Karpas-422 (cell line): ENCODE data around the gene SHC1. TPM values are rescaled to one million over a fixed set of nuclear protein-coding genes. Genes with fewer than 3 reads are reported as not detected.

Experiments used
- DNase-seq: peaks from one replicate; pipeline ENCODE4 v3.0.0-alpha.2; 2015
- H2AFZ ChIP-seq: fragments of 200-600 bp; sonication (generic); 2 replicates; pipeline ENCODE4 v1.6.1; 2014; ENCODE audit warnings: antibody characterized with exemption, low read length, mixed read lengths
- H3K27ac ChIP-seq: fragments of 200-600 bp; sonication (generic); 2 replicates; pipeline ENCODE4 v1.5.1; 2014; ENCODE audit warnings: mild to moderate bottlenecking, low read length, moderate library complexity
- H3K27me3 ChIP-seq: fragments of 200-600 bp; sonication (generic); 2 replicates; pipeline ENCODE4 v1.6.1; 2014; ENCODE audit warnings: low read length, mixed read lengths
- H3K36me3 ChIP-seq: fragments of 200-600 bp; sonication (generic); 2 replicates; pipeline ENCODE4 v1.6.1; 2014; ENCODE audit warnings: low read length, mixed read lengths; ENCODE audit not compliant: insufficient read depth
- H3K4me1 ChIP-seq: fragments of 200-600 bp; sonication (generic); 2 replicates; pipeline ENCODE4 v1.6.1; 2014; ENCODE audit warnings: mild to moderate bottlenecking, low read length, mixed read lengths
- H3K4me2 ChIP-seq: fragments of 200-600 bp; sonication (generic); 2 replicates; pipeline ENCODE4 v1.6.1; 2014; ENCODE audit warnings: low read length, low read depth, mild to moderate bottlenecking; ENCODE audit not compliant: poor library complexity, severe bottlenecking
- H3K4me3 ChIP-seq: fragments of 200-600 bp; sonication (generic); 2 replicates; pipeline ENCODE4 v1.5.1; 2014; ENCODE audit warnings: mild to moderate bottlenecking, antibody characterized with exemption, low read length, mixed read lengths
- H3K79me2 ChIP-seq: fragments of 200-600 bp; sonication (generic); 2 replicates; pipeline ENCODE4 v1.6.1; 2014; ENCODE audit warnings: mild to moderate bottlenecking, low read length, mixed read lengths
- H3K9ac ChIP-seq: fragments of 200-600 bp; sonication (generic); 2 replicates; pipeline ENCODE4 v1.6.0; 2014; ENCODE audit warnings: low read length
- H3K9me2 ChIP-seq: fragments of 200-600 bp; sonication (generic), shearing (Covaris generic); replicated peaks from 2 replicates; pipeline ENCODE4 v1.6.0; 2014; ENCODE audit warnings: mild to moderate bottlenecking, low read length, moderate library complexity; ENCODE audit not compliant: insufficient read depth
- H3K9me3 ChIP-seq: fragments of 300-700, 200-600 bp; sonication (generic); 2 replicates; pipeline ENCODE4 v1.6.1; 2014; ENCODE audit warnings: low read length, mixed read lengths
- H4K20me1 ChIP-seq: fragments of 200-600 bp; sonication (generic); 2 replicates; pipeline ENCODE4 v1.6.1; 2014; ENCODE audit warnings: mild to moderate bottlenecking, antibody characterized with exemption, low read length, low read depth; ENCODE audit not compliant: insufficient read depth
- total RNA-seq: library from RNA; depleted of rRNA; stranded (reverse); fragments of >200 nt; shearing (Covaris generic); gene quantifications from 2 replicates; pipeline ENCODE4 v1.2.3, GENCODE V29; 2014; ENCODE audit warnings: low replicate concordance

SHC1 gene
- total RNA-seq, 1 experiment from 2014 or later = 27.8 TPM

DNA sequence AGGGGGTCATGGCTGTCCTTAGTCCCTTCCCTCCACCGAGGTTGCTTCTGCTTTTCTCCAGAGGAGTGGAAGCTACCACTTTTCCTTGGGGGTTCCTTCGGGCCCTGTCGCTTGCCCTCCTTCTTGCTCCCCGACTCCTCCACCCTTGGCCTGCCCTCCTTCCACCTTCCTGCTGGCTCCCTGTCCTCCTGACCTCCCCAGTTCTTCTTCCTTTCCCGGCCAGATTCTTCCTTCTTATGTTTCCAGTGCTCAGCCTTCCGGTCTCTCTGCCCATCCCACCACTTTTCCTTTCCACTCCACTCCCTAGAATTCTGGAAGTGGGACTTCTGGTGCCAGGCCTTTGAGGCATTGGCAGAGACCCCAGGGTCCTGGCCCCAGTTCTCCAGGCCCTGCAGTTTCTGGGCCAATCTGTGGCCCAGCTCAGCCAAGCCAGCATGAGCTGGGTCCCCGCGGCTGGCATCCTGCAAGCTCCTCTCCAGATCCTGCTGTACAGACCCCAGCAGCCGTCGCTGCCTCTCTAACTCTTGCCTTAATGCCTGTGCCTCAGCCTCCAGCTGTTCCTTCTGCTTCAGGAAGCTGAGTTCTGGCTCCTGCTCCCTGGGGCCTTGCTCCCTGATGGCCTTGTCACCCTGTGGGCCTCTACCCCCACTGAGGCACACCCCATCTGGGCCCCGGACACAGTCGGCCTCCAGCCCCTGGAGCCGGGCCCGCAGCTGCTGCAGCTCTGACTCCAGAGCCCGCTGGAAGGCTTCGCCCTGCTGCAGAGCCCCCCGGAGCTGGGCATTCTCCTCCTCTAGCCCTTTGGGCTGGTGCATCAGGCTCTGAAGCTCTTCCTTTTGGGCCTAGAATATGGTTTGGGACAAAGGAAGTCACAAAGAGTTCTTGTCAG is 24.3 kb downstream of the SHC1 start:
- Histone ChIP-seq H3K9me2 (no peaks in the 10 kb centered on the region), H3K9me3 (no peaks in the 10 kb centered on the region), H3K27me3 (no peaks in the 10 kb centered on the region), H3K36me3 (0 out of 2 replicates have a peak, but pooled peaks cover 3% of the 10 kb centered on the region), H4K20me1 (no peaks in the 10 kb centered on the region), H3K4me3 (no peak overlapping the region), H3K79me2 (peaks cover 18% of the 10 kb centered on the region), H2AFZ (no peak overlapping the region), H3K27ac (peak overlapping the region; percentile 98; the same call in 1 of the 2 replicates), H3K9ac (peak overlapping the region; percentile 97), H3K4me1 (peaks cover 58% of the 10 kb centered on the region), H3K4me2 (no peak overlapping the region)
- DNase-seq = no peak

- Histone ChIP-seq H4K20me1 (no peaks in the 10 kb centered on the region), H3K9me3 (no peaks in the 10 kb centered on the region), H3K4me3 (peak overlapping the region; percentile 75), H3K27me3 (no peaks in the 10 kb centered on the region), H3K79me2 (peaks cover 21% of the 10 kb centered on the region), H2AFZ (no peak overlapping the region), H3K9me2 (no peaks in the 10 kb centered on the region), H3K9ac (peak overlapping the region; percentile 97), H3K4me1 (peaks cover 59% of the 10 kb centered on the region), H3K4me2 (peak overlapping the region; percentile 95), H3K27ac (peak overlapping the region; percentile 98), H3K36me3 (no peaks in the 10 kb centered on the region)
- no peak for DNase-seq
These were observed 25.2 kb downstream of the SHC1 start for GRCh38 chr1:154945160-154945961.

GRCh38 chr1:154944401-154945159 is 26.0 kb downstream of the SHC1 start:
- Histone ChIP-seq H3K79me2 (peaks cover 26% of the 10 kb centered on the region), H3K27me3 (no peaks in the 10 kb centered on the region), H3K9ac (peak overlapping the region; percentile 97), H3K36me3 (no peaks in the 10 kb centered on the region), H3K4me1 (peaks cover 66% of the 10 kb centered on the region), H2AFZ (no peak overlapping the region), H3K9me2 (no peaks in the 10 kb centered on the region), H3K27ac (peak overlapping the region; percentile 98), H4K20me1 (no peaks in the 10 kb centered on the region), H3K4me3 (peak overlapping the region; percentile 75), H3K9me3 (no peaks in the 10 kb centered on the region), H3K4me2 (peak overlapping the region; percentile 95)
- DNase-seq = peak; percentile 81

DNA sequence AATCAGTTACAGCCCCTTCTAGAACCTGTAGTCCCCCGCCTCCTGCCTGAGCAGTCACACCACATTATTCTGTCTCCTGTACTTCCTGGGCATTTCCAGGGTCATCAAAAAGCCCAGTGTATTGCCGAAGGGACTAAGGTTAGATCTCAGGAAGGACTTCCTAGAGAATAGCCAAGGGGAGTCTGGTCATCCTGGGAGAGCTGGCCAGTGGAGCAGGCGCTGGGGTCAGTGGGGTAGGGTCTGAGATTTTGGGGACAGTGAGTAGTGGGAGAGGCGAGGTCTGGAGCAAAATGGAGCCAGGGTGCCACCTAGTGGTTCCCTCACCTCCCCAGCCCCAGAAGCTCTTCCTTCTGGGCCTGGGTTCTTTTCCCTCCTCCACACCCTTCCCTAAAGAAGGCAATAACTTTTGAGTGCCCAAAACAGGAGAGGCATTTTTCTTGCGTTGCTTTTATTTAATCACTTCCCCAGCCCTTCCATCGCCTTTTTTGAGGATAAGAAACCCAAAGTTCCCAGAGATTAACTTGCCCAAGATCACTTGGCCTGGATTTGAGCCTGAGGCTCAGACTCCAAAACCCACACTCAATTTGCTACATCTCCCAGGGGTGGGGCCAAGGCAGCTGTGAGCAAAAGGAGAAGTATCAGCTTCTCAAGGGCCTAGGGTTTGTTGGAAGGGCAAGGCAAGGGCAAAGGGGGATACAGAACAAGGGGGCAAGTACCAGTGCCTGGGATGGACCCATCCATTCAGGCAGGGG is 26.7 kb downstream of the SHC1 start:
- Histone ChIP-seq H3K27me3 (no peaks in the 10 kb centered on the region), H3K4me3 (peak overlapping the region; percentile 75), H2AFZ (no peak overlapping the region), H3K9me3 (no peaks in the 10 kb centered on the region), H3K79me2 (peaks cover 26% of the 10 kb centered on the region), H3K4me1 (peaks cover 70% of the 10 kb centered on the region), H3K36me3 (no peaks in the 10 kb centered on the region), H3K27ac (peak overlapping the region; percentile 98), H3K9ac (peak overlapping the region; percentile 97), H3K9me2 (no peaks in the 10 kb centered on the region), H4K20me1 (no peaks in the 10 kb centered on the region), H3K4me2 (peak overlapping the region; percentile 95)
- peak; percentile 93 for DNase-seq

DNA sequence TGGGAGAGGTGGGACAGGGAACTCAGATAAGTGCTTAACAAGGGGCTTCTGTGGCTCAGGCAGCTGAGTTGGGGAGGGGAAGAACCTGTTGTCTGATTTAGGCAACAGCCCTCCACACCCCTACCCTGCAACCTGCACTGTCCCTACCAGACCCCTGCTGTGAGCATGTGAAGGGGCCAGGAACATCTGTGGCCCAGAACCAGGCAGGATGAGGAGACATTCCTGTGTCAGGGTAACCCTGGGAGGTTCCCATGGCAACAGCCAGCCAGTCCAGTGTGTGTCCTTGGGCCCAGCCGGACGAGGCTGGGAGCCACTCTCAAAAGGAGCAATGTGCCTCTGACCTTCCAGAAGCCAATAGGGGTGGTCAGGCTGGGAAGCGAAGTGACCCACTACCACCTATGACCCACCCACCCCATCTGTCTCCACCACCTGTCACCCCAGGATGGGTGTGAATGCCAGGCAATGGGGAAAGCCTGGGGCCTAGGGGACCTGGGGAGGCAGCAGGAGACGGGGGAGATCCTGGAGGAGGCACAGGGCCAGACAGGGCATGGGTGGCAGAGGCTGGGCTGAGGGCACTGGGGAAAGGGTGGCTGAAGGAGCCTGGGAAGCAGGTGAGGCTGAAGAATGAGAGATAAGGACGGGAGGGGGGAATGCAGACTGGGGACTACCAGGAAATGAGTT is 29.1 kb downstream of the SHC1 start:
- no peaks in the 10 kb centered on the region for H3K36me3 ChIP-seq
- H3K9ac ChIP-seq = peak overlapping the region; percentile 97
- H3K27me3 ChIP-seq = no peaks in the 10 kb centered on the region
- peak overlapping the region; percentile 95 for H3K4me2 ChIP-seq
- DNase-seq = peak; percentile 62
- H3K9me2 ChIP-seq = no peaks in the 10 kb centered on the region
- H3K79me2 ChIP-seq = peaks cover 26% of the 10 kb centered on the region
- H2AFZ ChIP-seq = no peak overlapping the region
- H3K4me3 ChIP-seq = peak overlapping the region; percentile 75
- H4K20me1 ChIP-seq = no peaks in the 10 kb centered on the region
- H3K4me1 ChIP-seq = peaks cover 86% of the 10 kb centered on the region
- no peaks in the 10 kb centered on the region for H3K9me3 ChIP-seq
- peak overlapping the region; percentile 98 for H3K27ac ChIP-seq

DNA sequence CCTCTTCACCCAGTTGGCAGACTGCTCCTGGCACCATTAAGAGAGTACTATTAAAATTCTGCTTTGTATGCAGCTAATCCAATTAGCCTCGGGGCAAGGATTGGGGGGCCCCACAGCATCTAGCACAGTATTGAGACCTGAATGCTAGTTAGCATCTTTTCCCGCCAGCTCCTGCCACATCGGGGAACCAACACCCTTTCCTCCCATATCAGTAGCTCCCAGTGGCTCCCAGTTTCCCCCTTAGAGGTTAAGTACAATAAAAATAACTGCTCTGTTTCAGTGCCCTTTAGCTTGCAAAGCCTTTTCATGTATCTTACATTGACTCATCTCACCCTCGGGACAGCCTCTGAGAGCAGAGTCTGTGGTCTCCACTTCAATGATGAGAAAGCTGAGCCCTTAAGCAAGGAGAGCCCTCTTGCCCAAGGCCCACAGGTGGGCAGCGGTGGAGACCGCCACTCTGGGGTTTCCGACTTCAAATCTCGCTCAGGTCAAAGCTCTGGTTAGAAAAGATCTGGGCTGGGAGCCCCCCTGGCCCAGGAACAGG is 29.8 kb downstream of the SHC1 start:
- Histone ChIP-seq H3K79me2 (peaks cover 33% of the 10 kb centered on the region), H4K20me1 (no peaks in the 10 kb centered on the region), H3K9ac (peak overlapping the region; percentile 97), H3K9me3 (no peaks in the 10 kb centered on the region), H3K27ac (peak overlapping the region; percentile 98), H3K4me3 (peak overlapping the region; percentile 75), H3K4me2 (peak overlapping the region; percentile 95), H3K27me3 (no peaks in the 10 kb centered on the region), H3K9me2 (no peaks in the 10 kb centered on the region), H3K4me1 (peaks cover 88% of the 10 kb centered on the region), H3K36me3 (no peaks in the 10 kb centered on the region), H2AFZ (no peak overlapping the region)
- DNase-seq = peak; percentile 66

DNA sequence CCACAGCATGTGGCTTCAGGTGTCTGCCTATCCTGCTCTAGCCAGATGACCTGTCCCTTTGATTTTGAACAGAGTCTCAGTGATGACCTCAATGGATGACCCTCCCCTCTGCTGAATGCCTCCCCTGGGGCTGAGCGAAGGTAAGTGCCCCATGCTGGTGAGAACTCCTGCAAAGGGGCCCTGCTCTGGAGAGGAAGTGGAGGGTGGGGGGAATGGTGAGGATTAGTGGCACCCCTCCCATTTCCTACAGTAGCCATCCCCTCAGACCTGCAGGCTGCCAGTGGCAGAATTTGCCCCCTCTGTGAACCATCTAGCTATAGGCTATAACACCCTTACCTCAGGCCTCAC is 30.4 kb downstream of the SHC1 start:
- Histone ChIP-seq H3K79me2 (peaks cover 38% of the 10 kb centered on the region), H3K4me2 (peak overlapping the region; percentile 95), H2AFZ (no peak overlapping the region), H3K27ac (peak overlapping the region; percentile 98), H3K4me3 (peak overlapping the region; percentile 75), H4K20me1 (no peaks in the 10 kb centered on the region), H3K9ac (peak overlapping the region; percentile 97), H3K9me3 (no peaks in the 10 kb centered on the region), H3K4me1 (peaks cover 88% of the 10 kb centered on the region), H3K9me2 (no peaks in the 10 kb centered on the region), H3K36me3 (no peaks in the 10 kb centered on the region), H3K27me3 (no peaks in the 10 kb centered on the region)
- DNase-seq = peak; percentile 53
